B cell (primary cell): ENCODE results near the gene TMC7. TPM values are rescaled to one million over a fixed set of nuclear protein-coding genes. Genes with fewer than 3 reads are reported as not detected.

Experiments used
- ATAC-seq: fragments of 200-7000 bp; cut with Tn5 transposase; one replicate; pipeline ENCODE4 v1.10.0; 2021; ENCODE audit warnings: low read depth, mild to moderate bottlenecking, moderate number of reproducible peaks, moderate library complexity
- CTCF ChIA-PET: fragments of 350-600 bp; sonication (Branson Sonifier 250); formaldehyde crosslinking; loops from one replicate; lab custom pipeline; 2021; ENCODE audit warnings: antibody characterized with exemption, inconsistent platforms; lab: Charles Lee
- POLR2A ChIA-PET: fragments of 350-600 bp; sonication (Branson Sonifier 250); formaldehyde crosslinking; loops from one replicate; lab custom pipeline; 2021; ENCODE audit warnings: antibody characterized with exemption; lab: Charles Lee
- DNase-seq: peaks from one replicate; pipeline ENCODE4 v3.0.0; 2013
- H2AFZ ChIP-seq: 2 replicates; pipeline ENCODE4 v1.6.1; 2012; ENCODE audit warnings: mild to moderate bottlenecking, low read depth, low read length; ENCODE audit not compliant: insufficient read depth, poor library complexity, severe bottlenecking
- H3K27ac ChIP-seq, 2 donors: 1 replicate in 1 of 2; 2 replicates in 1 of 2; pipeline ENCODE4 v1.5.1; 2012 to 2013; ENCODE audit warnings: low read length in 2 of 2, mild to moderate bottlenecking in 2 of 2, moderate library complexity in 1 of 2
- H3K27me3 ChIP-seq, 4 experiments: fragments of 200-600 bp in 1 of 4; sonication (generic) in 1 of 4; replicated peaks in 1 of 4; 1 replicate in 2 of 4; 2 replicates in 2 of 4; pipeline versions ENCODE4 v1.6.1 to v1.7.0; 2013 to 2016; ENCODE audit warnings: low read length in 3 of 4, mild to moderate bottlenecking in 2 of 4, mixed read lengths in 1 of 4, moderate library complexity in 1 of 4; ENCODE audit not compliant: insufficient read depth in 4 of 4, control insufficient read depth in 3 of 4; ENCODE audit errors: control extremely low read depth in 1 of 4
- H3K36me3 ChIP-seq, 2 experiments: replicated peaks in 1 of 2; 1 replicate in 1 of 2; 2 replicates in 1 of 2; pipeline versions ENCODE4 v1.6.1 to v1.7.1; 2013; ENCODE audit warnings: low read length in 1 of 2; ENCODE audit not compliant: insufficient read depth in 2 of 2, control insufficient read depth in 1 of 2; ENCODE audit errors: control extremely low read depth in 1 of 2, extremely low read depth in 1 of 2
- H3K4me1 ChIP-seq, 2 donors: fragments of 200-600 bp in 1 of 2; sonication (generic) in 1 of 2; 1 replicate in 1 of 2; 2 replicates in 1 of 2; pipeline versions ENCODE4 v1.5.1 to v1.6.1; 2013 to 2017; ENCODE audit warnings: low read length in 2 of 2; ENCODE audit not compliant: control insufficient read depth in 2 of 2, insufficient read depth in 2 of 2
- H3K4me2 ChIP-seq: replicated peaks from 2 replicates; pipeline ENCODE3; 2012; ENCODE audit warnings: mild to moderate bottlenecking, low read depth, low read length; ENCODE audit not compliant: poor library complexity, severe bottlenecking
- H3K4me3 ChIP-seq, 5 experiments: fragments of 200-600 bp in 1 of 5; sonication (generic) in 1 of 5; 1 replicate in 3 of 5; 2 replicates in 2 of 5; pipeline versions ENCODE4 v1.5.1 to v1.7.0; 2011 to 2016; ENCODE audit warnings: low read length in 4 of 5, mild to moderate bottlenecking in 4 of 5, low read depth in 2 of 5, control low read depth in 1 of 5, moderate library complexity in 1 of 5; ENCODE audit not compliant: insufficient read depth in 1 of 5; ENCODE audit errors: control extremely low read depth in 1 of 5, extremely low read depth in 1 of 5
- H3K79me2 ChIP-seq: fragments of 200-600 bp; sonication (generic); one replicate; pipeline ENCODE4 v1.6.0; 2016; ENCODE audit warnings: low read length; ENCODE audit not compliant: control insufficient read depth, insufficient read depth
- H3K9ac ChIP-seq: fragments of 200-600 bp; sonication (generic); 2 replicates; pipeline ENCODE4 v1.6.1; 2017; ENCODE audit warnings: mild to moderate bottlenecking, low read length, moderate library complexity
- H3K9me3 ChIP-seq, 3 donors: one replicate each; pipeline versions ENCODE4 v1.6.1 to v1.7.1; 2013; ENCODE audit warnings: low read length in 2 of 3; ENCODE audit not compliant: control insufficient read depth in 2 of 3, insufficient read depth in 1 of 3; ENCODE audit errors: control extremely low read depth in 1 of 3
- H4K20me1 ChIP-seq: 2 replicates; pipeline ENCODE4 v1.6.0; 2012; ENCODE audit warnings: mild to moderate bottlenecking, low read length; ENCODE audit not compliant: insufficient read depth, control insufficient read depth, poor library complexity, severe bottlenecking
- H3K27ac Mint-ChIP-seq: one replicate; pipeline ENCODE4 v1.8.0; 2021; ENCODE audit warnings: mixed read lengths
- H3K27me3 Mint-ChIP-seq: one replicate; pipeline ENCODE4 v1.8.0; 2021; ENCODE audit warnings: mixed read lengths
- H3K4me1 Mint-ChIP-seq: one replicate; pipeline ENCODE4 v1.8.0; 2021; ENCODE audit warnings: mixed read lengths
- H3K4me3 Mint-ChIP-seq: one replicate; pipeline ENCODE4 v1.8.0; 2021; ENCODE audit warnings: mixed read lengths
- H3K9me3 Mint-ChIP-seq: one replicate; pipeline ENCODE4 v1.8.0; 2022; ENCODE audit warnings: mixed read lengths; ENCODE audit not compliant: insufficient read depth
- EZH2 ChIP-seq: IDR thresholded peaks from 2 replicates; pipeline ENCODE4 v1.6.1; 2012; ENCODE audit warnings: borderline replicate concordance, low read depth, mild to moderate bottlenecking, moderate library complexity, low read length; ENCODE audit not compliant: insufficient read depth, poor library complexity, severe bottlenecking
- WGBS: methylation state at CpG from one replicate; pipeline ENCODE4 v1.1.5; 2013; ENCODE audit warnings: missing lambda C conversion rate; ENCODE audit not compliant: insufficient coverage; 5-methylcytosine and 5-hydroxymethylcytosine counted together
- intact Hi-C: fragments of 100-400 bp; cut with micrococcal nuclease; formaldehyde crosslinking; loops from one replicate; pipeline ENCODE4 v1.10.0; 2022
- polyA plus RNA-seq: library from polyadenylated mRNA; depleted of rRNA; stranded (reverse); fragments of >200 nt; gene quantifications from 2 replicates; pipeline ENCODE4 v1.2.3, GENCODE V29; 2012
- total RNA-seq, 2 donors: library from RNA; stranded (reverse); fragments of 120-200 nt in 1 of 2; gene quantifications; 1 replicate in 1 of 2; 2 replicates in 1 of 2; pipeline versions ENCODE4 v1.2.3 to v1.2.4, GENCODE V29; 2013 to 2022
- TF ChIP-seq, protein P1 (sequence below): fragments of 200-600 bp; IDR thresholded peaks from one replicate; pipeline ENCODE4 v1.8.0; 2022; ENCODE audit warnings: antibody characterized with exemption, mild to moderate bottlenecking

Gene TMC7
- total and polyA plus RNA-seq, 2 donors (not counting 1 experiment from before 2014, with no cell fraction given) = not detected

DNA sequence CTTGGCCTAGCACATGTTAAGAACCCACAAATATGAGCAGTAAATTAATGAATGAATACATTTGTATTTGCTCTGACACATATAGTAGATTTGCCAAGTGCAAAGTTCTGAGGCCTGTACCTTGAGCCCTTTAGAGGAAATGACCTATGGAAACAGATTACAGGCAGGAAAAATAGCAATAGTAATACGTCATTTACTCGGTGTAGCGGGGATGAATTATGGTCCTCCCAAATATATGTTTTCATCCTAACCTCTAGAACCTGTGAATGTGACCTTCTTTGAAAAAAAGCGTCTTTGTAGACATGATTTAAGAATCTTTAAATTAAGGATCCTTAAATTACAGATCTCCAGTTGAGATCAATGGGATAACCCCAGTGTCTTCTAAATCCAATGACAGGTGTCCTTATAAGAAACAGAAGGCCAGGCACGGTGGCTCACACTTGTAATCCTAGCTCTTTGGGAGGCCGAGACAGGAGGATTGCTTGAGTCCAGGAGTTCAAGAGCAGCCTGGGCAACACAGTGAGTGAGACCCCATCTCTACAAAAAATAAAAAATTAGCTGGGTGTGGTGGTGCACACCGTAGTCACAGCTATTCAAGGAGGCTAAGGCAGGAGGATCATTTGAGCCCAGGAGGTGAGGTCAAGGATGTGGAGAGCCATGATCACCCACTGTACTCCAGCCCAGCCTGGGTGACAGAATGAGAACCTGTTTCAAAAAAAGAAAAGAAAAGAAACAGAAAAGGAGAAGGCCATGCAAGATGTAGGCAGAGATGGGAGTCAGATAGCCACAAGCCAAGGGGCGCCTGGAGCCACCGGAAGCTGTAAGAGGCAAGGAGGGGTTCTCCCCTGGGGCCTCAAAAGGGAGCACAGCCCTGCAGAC is 124.9 kb downstream of the TMC7 start:
- intact Hi-C loops = no loop called here
- Histone ChIP-seq H3K4me3 (no peak overlapping the region), H2AFZ (no peak overlapping the region), H3K27me3 (peaks cover 0 to 6% (median 0%) of the 10 kb centered on the region in 4 experiments), H3K9me3 (no peaks in the 10 kb centered on the region), H3K36me3 (no peaks in the 10 kb centered on the region), H3K79me2 (no peaks in the 10 kb centered on the region), H3K4me2 (no peak overlapping the region), H3K9ac (no peak overlapping the region), H4K20me1 (no peaks in the 10 kb centered on the region), H3K27ac (no peak overlapping the region), H3K4me1 (peaks cover 2 to 4% of the 10 kb centered on the region in 2 donors)
- H3K4me3 Mint-ChIP-seq = no peak overlapping the region
- DNase-seq (no peak), ATAC-seq (no peak)
- H3K27ac Mint-ChIP-seq = no peak overlapping the region
- CTCF ChIA-PET = interaction anchor here (1.6 kb wide), 1 partner anchor 23 kb away, joined by 5 read pairs; no protein-coding TSS in a partner anchor
- no peak for TF ChIP-seq EZH2
- TF ChIP-seq, protein P1, sequence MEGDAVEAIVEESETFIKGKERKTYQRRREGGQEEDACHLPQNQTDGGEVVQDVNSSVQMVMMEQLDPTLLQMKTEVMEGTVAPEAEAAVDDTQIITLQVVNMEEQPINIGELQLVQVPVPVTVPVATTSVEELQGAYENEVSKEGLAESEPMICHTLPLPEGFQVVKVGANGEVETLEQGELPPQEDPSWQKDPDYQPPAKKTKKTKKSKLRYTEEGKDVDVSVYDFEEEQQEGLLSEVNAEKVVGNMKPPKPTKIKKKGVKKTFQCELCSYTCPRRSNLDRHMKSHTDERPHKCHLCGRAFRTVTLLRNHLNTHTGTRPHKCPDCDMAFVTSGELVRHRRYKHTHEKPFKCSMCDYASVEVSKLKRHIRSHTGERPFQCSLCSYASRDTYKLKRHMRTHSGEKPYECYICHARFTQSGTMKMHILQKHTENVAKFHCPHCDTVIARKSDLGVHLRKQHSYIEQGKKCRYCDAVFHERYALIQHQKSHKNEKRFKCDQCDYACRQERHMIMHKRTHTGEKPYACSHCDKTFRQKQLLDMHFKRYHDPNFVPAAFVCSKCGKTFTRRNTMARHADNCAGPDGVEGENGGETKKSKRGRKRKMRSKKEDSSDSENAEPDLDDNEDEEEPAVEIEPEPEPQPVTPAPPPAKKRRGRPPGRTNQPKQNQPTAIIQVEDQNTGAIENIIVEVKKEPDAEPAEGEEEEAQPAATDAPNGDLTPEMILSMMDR = no peak
- peaks cover 22% of the 10 kb centered on the region for H3K4me1 Mint-ChIP-seq
- 84% methylated on average over 3 of the region's 9 CpGs for WGBS
- no peaks in the 10 kb centered on the region for H3K9me3 Mint-ChIP-seq
- H3K27me3 Mint-ChIP-seq = peaks cover 13% of the 10 kb centered on the region
- POLR2A ChIA-PET = interaction anchor here (0.6 to 1.2 kb wide), 2 partner anchors 11 to 158 kb away, joined by 3 to 4 read pairs; no protein-coding TSS in a partner anchor

DNA sequence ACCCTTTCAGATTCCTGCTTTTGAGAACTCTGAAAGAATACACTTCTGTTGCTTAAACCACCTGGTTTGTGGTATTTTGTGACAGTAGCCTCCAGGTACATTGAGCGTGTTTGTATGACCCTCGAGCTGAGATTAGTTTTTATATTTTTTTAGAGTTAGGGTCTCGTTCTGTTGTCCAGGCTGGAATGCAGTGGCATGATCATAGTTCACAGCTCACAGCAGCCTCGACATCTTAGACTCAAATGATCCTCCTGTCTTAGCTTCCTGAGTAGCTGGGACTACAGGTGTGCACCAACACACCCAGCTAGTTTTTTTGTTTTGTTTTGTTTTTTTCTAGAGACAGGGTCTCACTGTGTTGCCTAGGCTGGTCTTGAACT is 125.5 kb downstream of the TMC7 start:
- TF ChIP-seq, protein P1 = no peak
- TF ChIP-seq EZH2 = no peak
- no peak overlapping the region for H3K27ac Mint-ChIP-seq
- POLR2A ChIA-PET = interaction anchor here (0.6 to 1.2 kb wide), 2 partner anchors 10 to 157 kb away, joined by 3 to 4 read pairs; no protein-coding TSS in a partner anchor

More for the DNA sequence above, 125.5 kb downstream of the TMC7 start:
- peaks cover 13% of the 10 kb centered on the region for H3K27me3 Mint-ChIP-seq
- DNase-seq (no peak), ATAC-seq (no peak)
- Histone ChIP-seq H3K27ac (no peak overlapping the region), H2AFZ (no peak overlapping the region), H3K36me3 (no peaks in the 10 kb centered on the region), H3K27me3 (peaks cover 0 to 6% (median 0%) of the 10 kb centered on the region in 4 experiments), H3K9me3 (no peaks in the 10 kb centered on the region), H3K9ac (no peak overlapping the region), H3K4me3 (no peak overlapping the region), H3K79me2 (no peaks in the 10 kb centered on the region), H3K4me2 (no peak overlapping the region), H4K20me1 (no peaks in the 10 kb centered on the region), H3K4me1 (peaks cover 4 to 6% of the 10 kb centered on the region in 2 donors)
- H3K4me3 Mint-ChIP-seq = no peak overlapping the region
- WGBS = 92% methylated on average over 2 of the region's 4 CpGs
- H3K9me3 Mint-ChIP-seq = no peaks in the 10 kb centered on the region
- intact Hi-C loops = no loop called here
- CTCF ChIA-PET = interaction anchor here (1.6 kb wide), 1 partner anchor 24 kb away, joined by 5 read pairs; no protein-coding TSS in a partner anchor
- peaks cover 22% of the 10 kb centered on the region for H3K4me1 Mint-ChIP-seq
